Parathyroid adenoma (tissue), 2 donors: ENCODE results near the gene KCNJ6.

Experiments used
- H2AFZ ChIP-seq: fragments of 300-600 bp; sonication (generic); one replicate; pipeline ENCODE4 v1.7.0; 2017; ENCODE audit warnings: antibody characterized with exemption, mild to moderate bottlenecking
- H3K27ac ChIP-seq: fragments of 300-600 bp; sonication (generic); one replicate; pipeline ENCODE4 v1.7.0; 2017
- H3K27me3 ChIP-seq: fragments of 300-600 bp; sonication (generic); one replicate; pipeline ENCODE4 v1.7.0; 2017; ENCODE audit warnings: low read length; ENCODE audit not compliant: control insufficient read depth, insufficient read depth
- H3K36me3 ChIP-seq: fragments of 300-600 bp; sonication (generic); one replicate; pipeline ENCODE4 v1.7.0; 2017; ENCODE audit warnings: low read length; ENCODE audit not compliant: control insufficient read depth, insufficient read depth
- H3K4me1 ChIP-seq: fragments of 300-600 bp; sonication (generic); one replicate; pipeline ENCODE4 v1.7.0; 2017; ENCODE audit warnings: control low read depth
- H3K4me2 ChIP-seq: fragments of 300-600 bp; sonication (generic); one replicate; pipeline ENCODE4 v1.7.0; 2017; ENCODE audit warnings: low read length
- H3K4me3 ChIP-seq: fragments of 300-600 bp; sonication (generic); one replicate; pipeline ENCODE4 v1.7.0; 2017; ENCODE audit warnings: low read depth, low read length
- H3K79me2 ChIP-seq: fragments of 300-600 bp; sonication (generic); one replicate; pipeline ENCODE4 v1.7.0; 2017; ENCODE audit warnings: control low read depth
- H3K9ac ChIP-seq: fragments of 300-600 bp; sonication (generic); one replicate; pipeline ENCODE4 v1.7.0; 2017; ENCODE audit warnings: mild to moderate bottlenecking
- H3K9me3 ChIP-seq: fragments of 300-600 bp; sonication (generic); one replicate; pipeline ENCODE4 v1.7.0; 2017; ENCODE audit warnings: low read length; ENCODE audit not compliant: control insufficient read depth
- CTCF ChIP-seq: fragments of 300-600 bp; sonication (generic); IDR thresholded peaks from one replicate; pipeline ENCODE4 v1.7.0; 2017; ENCODE audit warnings: antibody characterized with exemption, mild to moderate bottlenecking
- donor health status: primary hyperparathyroidism.

KCNJ6 gene

GRCh38 chr21:37860416-37860815 is 55.8 kb downstream of the KCNJ6 start:
- no peak for TF ChIP-seq CTCF
- no peak overlapping the region for H2AFZ ChIP-seq
- no peak overlapping the region for H3K9ac ChIP-seq
- H3K9me3 ChIP-seq, result no peaks in the 10 kb centered on the region
- H3K27ac ChIP-seq, result no peak overlapping the region
- no peak overlapping the region for H3K4me3 ChIP-seq
- H3K36me3 ChIP-seq, result no peaks in the 10 kb centered on the region
- no peaks in the 10 kb centered on the region for H3K4me1 ChIP-seq
- H3K4me2 ChIP-seq, result no peak overlapping the region
- no peaks in the 10 kb centered on the region for H3K27me3 ChIP-seq
- no peaks in the 10 kb centered on the region for H3K79me2 ChIP-seq

- H3K4me1 ChIP-seq, result no peaks in the 10 kb centered on the region
- H2AFZ ChIP-seq, result no peak overlapping the region
- no peak overlapping the region for H3K4me2 ChIP-seq
- no peaks in the 10 kb centered on the region for H3K27me3 ChIP-seq
- H3K79me2 ChIP-seq, result no peaks in the 10 kb centered on the region
- no peak overlapping the region for H3K4me3 ChIP-seq
- TF ChIP-seq CTCF, result no peak
- no peak overlapping the region for H3K27ac ChIP-seq
- no peak overlapping the region for H3K9ac ChIP-seq
- no peaks in the 10 kb centered on the region for H3K9me3 ChIP-seq
- H3K36me3 ChIP-seq, result no peaks in the 10 kb centered on the region
Measured at GRCh38 chr21:37855647-37856625, 60.3 kb downstream of the KCNJ6 start.

- H3K4me1 ChIP-seq, result no peaks in the 10 kb centered on the region
- no peaks in the 10 kb centered on the region for H3K36me3 ChIP-seq
- H3K79me2 ChIP-seq, result no peaks in the 10 kb centered on the region
- no peaks in the 10 kb centered on the region for H3K9me3 ChIP-seq
- H3K27ac ChIP-seq, result no peak overlapping the region
- no peak overlapping the region for H3K4me3 ChIP-seq
- no peak for TF ChIP-seq CTCF
- H3K27me3 ChIP-seq, result no peaks in the 10 kb centered on the region
- H3K4me2 ChIP-seq, result no peak overlapping the region
- no peak overlapping the region for H2AFZ ChIP-seq
- no peak overlapping the region for H3K9ac ChIP-seq
Measured at GRCh38 chr21:37855271-37855646, 61.0 kb downstream of the KCNJ6 start.

- no peak for TF ChIP-seq CTCF
- Histone ChIP-seq H3K27me3 (no peaks in the 10 kb centered on the region), H3K4me2 (no peak overlapping the region), H3K79me2 (no peaks in the 10 kb centered on the region), H3K4me3 (no peak overlapping the region), H3K9me3 (no peaks in the 10 kb centered on the region), H3K27ac (no peak overlapping the region), H3K9ac (no peak overlapping the region), H3K36me3 (no peaks in the 10 kb centered on the region), H2AFZ (no peak overlapping the region), H3K4me1 (no peaks in the 10 kb centered on the region)
Measured at GRCh38 chr21:37849506-37850102, 66.7 kb downstream of the KCNJ6 start.
